ENCODE measurements around the gene OR1D5. TPM values are rescaled to one million over a fixed set of nuclear protein-coding genes. Genes with fewer than 3 reads are reported as not detected.
A peak's percentile ranks its signal among the peaks of the same experiment; 100 is the strongest.
"Not testable (repeated sequence)": the region's sequence is repeated elsewhere in the genome, so short reads cannot be mapped to it uniquely, and the experiment has no call there.

The OR1D5 gene, protein sequence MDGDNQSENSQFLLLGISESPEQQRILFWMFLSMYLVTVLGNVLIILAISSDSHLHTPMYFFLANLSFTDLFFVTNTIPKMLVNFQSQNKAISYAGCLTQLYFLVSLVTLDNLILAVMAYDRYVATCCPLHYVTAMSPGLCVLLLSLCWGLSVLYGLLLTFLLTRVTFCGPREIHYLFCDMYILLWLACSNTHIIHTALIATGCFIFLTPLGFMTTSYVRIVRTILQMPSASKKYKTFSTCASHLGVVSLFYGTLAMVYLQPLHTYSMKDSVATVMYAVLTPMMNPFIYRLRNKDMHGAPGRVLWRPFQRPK
- not detected for polyA plus RNA-seq
- long read RNA-seq, donor 1, result 0 reads
- long read RNA-seq, donor 2, result 0 reads
- long read RNA-seq, donor 3, result 0 reads
- long read RNA-seq, donor 4, result 0 reads
- long read RNA-seq, donor 5, result 0 reads
- long read RNA-seq, donor 6, result 0 reads
- long read RNA-seq, donor 7, result 0 reads
- long read RNA-seq, donor 8, result 0 reads
- long read RNA-seq, donor 9, result 0 reads
- long read RNA-seq, donor 10, result 0 reads
- long read RNA-seq, donor 11, result 0 reads

GRCh38 chr17:3063507-3063906 lies at the start of gene OR1D5:
Gene OR1D5, minus strand, starts transcription at chr17:3063607. Its CDS starts 0 bp downstream, at chr17:3063607.
- WGBS (ENCODE audit: insufficient coverage, low lambda C conversion rate), result no CpG with 5 or more reads among the region's 2 CpGs
- DNase-seq; H3K36me3 ChIP-seq (ENCODE audit: control insufficient read depth, insufficient read depth, low read length): not testable (repeated sequence)

GRCh38 chr17:3104322-3104721 lies 40.9 kb upstream of the OR1D5 start, which contains the start of gene OR1D2:
Gene OR1D2, minus strand, starts transcription at chr17:3104422. Its CDS starts 11,426 bp downstream, at chr17:3092996.
- H3K9me3 ChIP-seq (ENCODE audit: control insufficient read depth, low read depth, low read length), result no peaks in the 10 kb centered on the region
- no peaks in the 10 kb centered on the region for H3K36me3 ChIP-seq (ENCODE audit: control insufficient read depth, insufficient read depth, low read length)
- no peaks in the 10 kb centered on the region for H3K27me3 ChIP-seq (ENCODE audit: control insufficient read depth, insufficient read depth, low read length)
- no peak for DNase-seq
- no peak within 1 kb of the TSS for H3K27ac ChIP-seq (ENCODE audit: low read length)
- no peak within 1 kb of the TSS for H3K4me3 ChIP-seq (ENCODE audit: low read length)
- no peaks in the 10 kb centered on the region for H3K4me1 ChIP-seq (ENCODE audit: control insufficient read depth, insufficient read depth, low read length)
- no CpG with 5 or more reads among the region's 3 CpGs for WGBS (ENCODE audit: insufficient coverage, low lambda C conversion rate)

More at GRCh38 chr17:3063507-3063906, at the start of gene OR1D5:
- H3K4me3 ChIP-seq (ENCODE audit: low read length); H3K27ac ChIP-seq (ENCODE audit: low read length); H3K27me3 ChIP-seq (ENCODE audit: control insufficient read depth, insufficient read depth, low read length); H3K4me1 ChIP-seq (ENCODE audit: control insufficient read depth, insufficient read depth, low read length); H3K9me3 ChIP-seq (ENCODE audit: control insufficient read depth, low read depth, low read length): not testable (repeated sequence)

GRCh38 chr17:3073850-3074249 lies 10.4 kb upstream of the OR1D5 start:
- not testable (repeated sequence) for H3K4me3 ChIP-seq (ENCODE audit: low read length); H3K27me3 ChIP-seq (ENCODE audit: control insufficient read depth, insufficient read depth, low read length); H3K4me1 ChIP-seq (ENCODE audit: control insufficient read depth, insufficient read depth, low read length); H3K27ac ChIP-seq (ENCODE audit: low read length); DNase-seq; H3K9me3 ChIP-seq (ENCODE audit: control insufficient read depth, low read depth, low read length); H3K36me3 ChIP-seq (ENCODE audit: control insufficient read depth, insufficient read depth, low read length)
- no CpG with 5 or more reads among the region's 4 CpGs for WGBS (ENCODE audit: insufficient coverage, low lambda C conversion rate)

DNA sequence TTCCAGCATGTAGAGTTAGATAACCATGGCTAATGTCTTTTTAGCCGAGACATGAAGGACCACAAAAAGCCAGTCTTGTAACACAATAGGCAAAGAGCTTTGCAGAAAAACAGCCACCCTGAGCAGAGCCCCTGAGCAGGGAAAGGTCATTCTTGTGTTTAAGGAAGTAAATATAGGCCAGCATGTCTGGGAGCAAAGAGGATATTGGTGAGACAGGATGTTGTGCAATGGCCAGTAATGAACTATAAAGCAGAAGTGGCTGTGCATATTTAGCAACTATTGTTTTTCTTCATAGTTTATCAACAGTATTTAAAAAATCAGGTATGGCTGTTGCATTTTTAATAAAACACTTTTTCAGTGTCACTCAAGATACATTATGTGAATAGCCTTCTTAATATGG lies 1.8 kb upstream of the OR1D5 start:
- H3K4me1 ChIP-seq (ENCODE audit: control insufficient read depth, insufficient read depth, low read length); H3K36me3 ChIP-seq (ENCODE audit: control insufficient read depth, insufficient read depth, low read length); H3K27me3 ChIP-seq (ENCODE audit: control insufficient read depth, insufficient read depth, low read length); H3K4me3 ChIP-seq (ENCODE audit: low read length); DNase-seq; H3K9me3 ChIP-seq (ENCODE audit: control insufficient read depth, low read depth, low read length); H3K27ac ChIP-seq (ENCODE audit: low read length): not testable (repeated sequence)
- WGBS (ENCODE audit: insufficient coverage, low lambda C conversion rate), result no CpG with 5 or more reads among the region's 1 CpG

- H3K9me3 ChIP-seq (ENCODE audit: control insufficient read depth, low read depth, low read length); H3K4me3 ChIP-seq (ENCODE audit: low read length); H3K27ac ChIP-seq (ENCODE audit: low read length); H3K27me3 ChIP-seq (ENCODE audit: control insufficient read depth, insufficient read depth, low read length); H3K36me3 ChIP-seq (ENCODE audit: control insufficient read depth, insufficient read depth, low read length); H3K4me1 ChIP-seq (ENCODE audit: control insufficient read depth, insufficient read depth, low read length); DNase-seq: not testable (repeated sequence)
- WGBS (ENCODE audit: insufficient coverage, low lambda C conversion rate), result no CpG with 5 or more reads among the region's 8 CpGs
These were observed 506 bp downstream of the OR1D5 start for GRCh38 chr17:3062824-3063377.

DNA sequence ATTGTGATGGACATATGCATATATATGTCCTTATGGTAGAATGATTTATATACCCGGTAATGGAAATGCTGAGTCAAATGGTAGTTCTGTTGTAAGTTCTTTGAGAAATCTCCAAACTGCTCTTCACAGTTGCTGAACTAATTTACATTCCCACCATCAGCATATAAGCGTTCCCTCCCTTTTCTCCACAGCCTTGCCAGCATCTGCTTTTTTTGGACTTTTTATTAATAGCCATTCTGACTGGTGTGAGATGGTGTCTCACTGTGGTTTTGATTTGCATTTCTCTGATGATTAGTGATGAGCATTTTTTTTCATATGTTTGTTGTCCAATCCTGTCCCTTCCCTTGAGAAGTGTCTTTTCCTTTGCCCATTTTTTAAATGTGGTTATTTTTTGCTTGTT lies 8.5 kb downstream of the OR1D5 start:
- not testable (repeated sequence) for H3K36me3 ChIP-seq (ENCODE audit: control insufficient read depth, insufficient read depth, low read length); H3K27ac ChIP-seq (ENCODE audit: low read length); DNase-seq; H3K4me1 ChIP-seq (ENCODE audit: control insufficient read depth, insufficient read depth, low read length); H3K4me3 ChIP-seq (ENCODE audit: low read length); H3K27me3 ChIP-seq (ENCODE audit: control insufficient read depth, insufficient read depth, low read length); H3K9me3 ChIP-seq (ENCODE audit: control insufficient read depth, low read depth, low read length)
- WGBS (ENCODE audit: insufficient coverage, low lambda C conversion rate), result no CpG with 5 or more reads among the region's 2 CpGs

GRCh38 chr17:3049705-3050295 lies 13.6 kb downstream of the OR1D5 start:
- DNase-seq, result no peak
- H3K36me3 ChIP-seq (ENCODE audit: control insufficient read depth, insufficient read depth, low read length), result no peaks in the 10 kb centered on the region
- 100% methylated on average over 1 of the region's 8 CpGs for WGBS (ENCODE audit: insufficient coverage, low lambda C conversion rate)
- no peaks in the 10 kb centered on the region for H3K9me3 ChIP-seq (ENCODE audit: control insufficient read depth, low read depth, low read length)
- peaks cover 3% of the 10 kb centered on the region for H3K4me1 ChIP-seq (ENCODE audit: control insufficient read depth, insufficient read depth, low read length)
- peak overlapping the region; percentile 65 for H3K4me3 ChIP-seq (ENCODE audit: low read length)
- no peaks in the 10 kb centered on the region for H3K27me3 ChIP-seq (ENCODE audit: control insufficient read depth, insufficient read depth, low read length)
- no peak overlapping the region for H3K27ac ChIP-seq (ENCODE audit: low read length)

- WGBS (ENCODE audit: insufficient coverage, low lambda C conversion rate), result no CpG with 5 or more reads among the region's 50 CpGs
These were observed 14.5 kb downstream of the OR1D5 start for GRCh38 chr17:3048727-3049471.

GRCh38 chr17:3046753-3047152 lies 16.7 kb downstream of the OR1D5 start:
- peaks cover 7% of the 10 kb centered on the region for H3K9me3 ChIP-seq (ENCODE audit: control insufficient read depth, low read depth, low read length)
- 60% methylated on average over 2 of the region's 3 CpGs for WGBS (ENCODE audit: insufficient coverage, low lambda C conversion rate)
- DNase-seq, result no peak
- peaks cover 3% of the 10 kb centered on the region for H3K4me1 ChIP-seq (ENCODE audit: control insufficient read depth, insufficient read depth, low read length)
- no peaks in the 10 kb centered on the region for H3K36me3 ChIP-seq (ENCODE audit: control insufficient read depth, insufficient read depth, low read length)
- H3K4me3 ChIP-seq (ENCODE audit: low read length), result no peak overlapping the region
- no peaks in the 10 kb centered on the region for H3K27me3 ChIP-seq (ENCODE audit: control insufficient read depth, insufficient read depth, low read length)
- no peak overlapping the region for H3K27ac ChIP-seq (ENCODE audit: low read length)

More at GRCh38 chr17:3048727-3049471, 14.5 kb downstream of the OR1D5 start:
- Histone ChIP-seq H3K9me3 (ENCODE audit: control insufficient read depth, low read depth, low read length) (peaks cover 2% of the 10 kb centered on the region), H3K4me3 (ENCODE audit: low read length) (peak overlapping the region; percentile 65), H3K4me1 (ENCODE audit: control insufficient read depth, insufficient read depth, low read length) (peaks cover 3% of the 10 kb centered on the region), H3K27ac (ENCODE audit: low read length) (peak overlapping the region; percentile 36), H3K27me3 (ENCODE audit: control insufficient read depth, insufficient read depth, low read length) (no peaks in the 10 kb centered on the region), H3K36me3 (ENCODE audit: control insufficient read depth, insufficient read depth, low read length) (no peaks in the 10 kb centered on the region)
- DNase-seq, result peak; percentile 97 to 98

All from large intestine (tissue), 12 donors.